WTC11 (cell line): ENCODE measurements around the gene DYRK2. TPM values are rescaled to one million over a fixed set of nuclear protein-coding genes. Genes with fewer than 3 reads are reported as not detected.

Experiments used
- ATAC-seq: fragments of 200-7000 bp; cut with Tn5 transposase; 2 replicates; pipeline ENCODE4 v1.10.0; 2021; ENCODE audit warnings: mild to moderate bottlenecking, moderate library complexity
- CTCF ChIA-PET: fragments of 300-600 bp; sonication (Branson Sonifier 250); formaldehyde crosslinking; loops from one replicate; lab custom pipeline; 2021; ENCODE audit warnings: antibody characterized with exemption; lab: Charles Lee
- POLR2A ChIA-PET: fragments of 350-600 bp; sonication (Branson Sonifier 250); formaldehyde crosslinking; loops from one replicate; lab custom pipeline; 2021; ENCODE audit warnings: antibody characterized with exemption; lab: Charles Lee
- DNase-seq: peaks from one replicate; pipeline ENCODE4 v3.0.0; 2021; ENCODE audit warnings: low spot score
- H3K27ac Mint-ChIP-seq: 2 replicates; pipeline ENCODE4 v1.8.0; 2021; ENCODE audit warnings: mixed read lengths
- H3K27me3 Mint-ChIP-seq: 2 replicates; pipeline ENCODE4 v1.8.0; 2021; ENCODE audit warnings: low read depth, mild to moderate bottlenecking, moderate library complexity, mixed read lengths
- H3K36me3 Mint-ChIP-seq: 2 replicates; pipeline ENCODE4 v1.8.0; 2021; ENCODE audit warnings: mixed read lengths
- H3K4me1 Mint-ChIP-seq: 2 replicates; pipeline ENCODE4 v1.8.0; 2022; ENCODE audit warnings: mixed read lengths
- H3K4me3 Mint-ChIP-seq: 2 replicates; pipeline ENCODE4 v1.8.0; 2021; ENCODE audit warnings: mild to moderate bottlenecking, moderate library complexity, mixed read lengths
- H3K9me3 Mint-ChIP-seq: 2 replicates; pipeline ENCODE4 v1.8.0; 2021; ENCODE audit warnings: mixed read lengths
- CREB1 ChIP-seq: sonication (generic); formaldehyde crosslinking; IDR thresholded peaks from 2 replicates; pipeline ENCODE4 v1.8.0; 2023; ENCODE audit warnings: mild to moderate bottlenecking, missing genetic modification reagents
- CREM ChIP-seq: sonication (generic); formaldehyde crosslinking; IDR thresholded peaks from 2 replicates; pipeline ENCODE4 v1.8.1; 2022; ENCODE audit warnings: mild to moderate bottlenecking, missing genetic modification reagents, moderate library complexity
- FOXJ3 ChIP-seq: sonication (generic); formaldehyde crosslinking; IDR thresholded peaks from 2 replicates; pipeline ENCODE4 v1.9.0; 2021; ENCODE audit warnings: missing genetic modification reagents, mild to moderate bottlenecking, borderline replicate concordance
- NFYB ChIP-seq: sonication (generic); formaldehyde crosslinking; conservative IDR thresholded peaks from 2 replicates; pipeline ENCODE4 v1.8.0; 2022; ENCODE audit warnings: low read depth, missing genetic modification reagents
- NR1H2 ChIP-seq: sonication (generic); formaldehyde crosslinking; IDR thresholded peaks from 2 replicates; pipeline ENCODE4 v1.9.0; 2021; ENCODE audit warnings: mild to moderate bottlenecking, moderate library complexity, missing genetic modification reagents
- OVOL2 ChIP-seq: fragments of 250-450 bp; sonication (Bioruptor Pico); IDR thresholded peaks from 2 replicates; pipeline ENCODE4 v1.9.0; 2021; ENCODE audit warnings: mild to moderate bottlenecking, borderline replicate concordance
- PRRX2 ChIP-seq: fragments of 250-450 bp; sonication (Bioruptor Pico); IDR thresholded peaks from 2 replicates; pipeline ENCODE4 v1.8.0; 2021; ENCODE audit warnings: mild to moderate bottlenecking
- SP1 ChIP-seq: sonication (generic); formaldehyde crosslinking; conservative IDR thresholded peaks from 2 replicates; pipeline ENCODE4 v1.8.1; 2022; ENCODE audit warnings: missing genetic modification reagents
- ZBTB21 ChIP-seq: sonication (generic); formaldehyde crosslinking; IDR thresholded peaks from 2 replicates; pipeline ENCODE4 v1.8.1; 2023; ENCODE audit warnings: mild to moderate bottlenecking, missing genetic modification reagents, borderline replicate concordance
- ZNF121 ChIP-seq: sonication (generic); formaldehyde crosslinking; IDR thresholded peaks from 2 replicates; pipeline ENCODE4 v1.8.0; 2023; ENCODE audit warnings: missing genetic modification reagents
- ZNF138 ChIP-seq: sonication (generic); formaldehyde crosslinking; conservative IDR thresholded peaks from 2 replicates; pipeline ENCODE4 v1.8.1; 2022; ENCODE audit warnings: mild to moderate bottlenecking, moderate library complexity, missing genetic modification reagents
- ZNF219 ChIP-seq: sonication (generic); formaldehyde crosslinking; IDR thresholded peaks from 2 replicates; pipeline ENCODE4 v1.8.0; 2023; ENCODE audit warnings: missing genetic modification reagents, mild to moderate bottlenecking, borderline replicate concordance
- ZNF396 ChIP-seq: fragments of 250-450 bp; sonication (Bioruptor Pico); IDR thresholded peaks from 2 replicates; pipeline ENCODE4 v1.8.0; 2021; ENCODE audit warnings: mild to moderate bottlenecking, moderate library complexity, borderline replicate concordance
- ZNF416 ChIP-seq: fragments of 250-450 bp; sonication (Bioruptor Pico); IDR thresholded peaks from 2 replicates; pipeline ENCODE4 v1.9.0; 2021; ENCODE audit warnings: mild to moderate bottlenecking, inconsistent platforms
- total RNA-seq: library from RNA; stranded (reverse); gene quantifications from 3 replicates; pipeline ENCODE4 v1.2.3, GENCODE V29; 2021
- TF ChIP-seq, protein P1 (sequence below): fragments of 250-450 bp; sonication (Bioruptor Pico); IDR thresholded peaks from 2 replicates; pipeline ENCODE4 v2.1.2; 2022; ENCODE audit warnings: mild to moderate bottlenecking, moderate library complexity
- TF ChIP-seq, protein P2 (sequence below): sonication (generic); formaldehyde crosslinking; IDR thresholded peaks from 2 replicates; pipeline ENCODE4 v1.8.0; 2022; ENCODE audit warnings: mild to moderate bottlenecking, missing genetic modification reagents
- TF ChIP-seq, protein P3 (sequence below): sonication (generic); formaldehyde crosslinking; IDR thresholded peaks from 2 replicates; pipeline ENCODE4 v1.8.0; 2023; ENCODE audit warnings: missing genetic modification reagents
- TF ChIP-seq, protein P4 (sequence below): sonication (generic); formaldehyde crosslinking; IDR thresholded peaks from 2 replicates; pipeline ENCODE4 v1.8.1; 2023; ENCODE audit warnings: mild to moderate bottlenecking, missing genetic modification reagents, moderate library complexity
- TF ChIP-seq, protein P5 (sequence below): sonication (generic); formaldehyde crosslinking; IDR thresholded peaks from 2 replicates; pipeline ENCODE4 v1.8.0; 2022; ENCODE audit warnings: missing genetic modification reagents
- TF ChIP-seq, protein P6 (sequence below): sonication (generic); formaldehyde crosslinking; conservative IDR thresholded peaks from 2 replicates; pipeline ENCODE4 v1.8.1; 2022; ENCODE audit warnings: mild to moderate bottlenecking, missing genetic modification reagents
- TF ChIP-seq, protein P7 (sequence below): fragments of 250-450 bp; sonication (Bioruptor Pico); IDR thresholded peaks from 2 replicates; pipeline ENCODE4 v1.9.0; 2021; ENCODE audit warnings: mild to moderate bottlenecking
- TF ChIP-seq, protein P8 (sequence below): sonication (generic); formaldehyde crosslinking; IDR thresholded peaks from 2 replicates; pipeline ENCODE4 v1.8.1; 2023; ENCODE audit warnings: mild to moderate bottlenecking, missing genetic modification reagents
- TF ChIP-seq, protein P9 (sequence below): sonication (generic); formaldehyde crosslinking; IDR thresholded peaks from 2 replicates; pipeline ENCODE4 v1.8.1; 2022; ENCODE audit warnings: low read depth, mild to moderate bottlenecking, moderate library complexity, missing genetic modification reagents, borderline replicate concordance

The DYRK2 gene
- total RNA-seq, 1 experiment from 2014 or later, result 36.1 TPM

DNA sequence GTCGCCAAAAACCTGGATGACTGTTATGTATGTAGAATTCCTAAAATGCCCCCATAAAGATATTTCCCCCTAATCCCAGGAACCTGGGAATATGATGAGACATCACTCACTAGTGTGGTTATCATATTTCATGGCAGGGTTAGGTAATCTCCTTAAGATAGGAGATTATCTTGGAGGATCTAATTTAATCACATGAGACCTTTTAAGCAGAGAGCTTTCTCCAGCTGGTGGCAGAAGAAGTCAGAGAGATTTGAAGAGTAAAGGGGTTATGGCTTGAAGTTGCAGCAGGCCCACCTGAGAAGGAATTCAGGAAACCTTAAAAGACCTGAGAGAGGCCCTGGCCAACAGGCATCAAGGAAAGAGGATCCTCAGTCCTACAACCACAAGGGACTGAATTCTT is 53.6 kb downstream of the DYRK2 start:
- ATAC-seq, result no peak
- no peak overlapping the region for H3K27ac Mint-ChIP-seq
- ChIA-PET CTCF (no interaction called here), POLR2A (no interaction called here)
- H3K27me3 Mint-ChIP-seq, result no peaks in the 10 kb centered on the region
- TF ChIP-seq, protein P1, sequence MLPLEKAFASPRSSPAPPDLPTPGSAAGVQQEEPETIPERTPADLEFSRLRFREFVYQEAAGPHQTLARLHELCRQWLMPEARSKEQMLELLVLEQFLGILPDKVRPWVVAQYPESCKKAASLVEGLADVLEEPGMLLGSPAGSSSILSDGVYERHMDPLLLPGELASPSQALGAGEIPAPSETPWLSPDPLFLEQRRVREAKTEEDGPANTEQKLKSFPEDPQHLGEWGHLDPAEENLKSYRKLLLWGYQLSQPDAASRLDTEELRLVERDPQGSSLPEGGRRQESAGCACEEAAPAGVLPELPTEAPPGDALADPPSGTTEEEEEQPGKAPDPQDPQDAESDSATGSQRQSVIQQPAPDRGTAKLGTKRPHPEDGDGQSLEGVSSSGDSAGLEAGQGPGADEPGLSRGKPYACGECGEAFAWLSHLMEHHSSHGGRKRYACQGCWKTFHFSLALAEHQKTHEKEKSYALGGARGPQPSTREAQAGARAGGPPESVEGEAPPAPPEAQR (CRISPR knock-in tag), result no peak
- TF ChIP-seq, protein P2, sequence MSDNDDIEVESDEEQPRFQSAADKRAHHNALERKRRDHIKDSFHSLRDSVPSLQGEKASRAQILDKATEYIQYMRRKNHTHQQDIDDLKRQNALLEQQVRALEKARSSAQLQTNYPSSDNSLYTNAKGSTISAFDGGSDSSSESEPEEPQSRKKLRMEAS, result no peak
- TF ChIP-seq ZNF121 (CRISPR knock-in tag) (no peak), ZNF396 (no peak), CREB1 (CRISPR knock-in tag) (no peak), CREM (CRISPR knock-in tag) (no peak), SP1 (CRISPR knock-in tag) (no peak)
- TF ChIP-seq, protein P3, sequence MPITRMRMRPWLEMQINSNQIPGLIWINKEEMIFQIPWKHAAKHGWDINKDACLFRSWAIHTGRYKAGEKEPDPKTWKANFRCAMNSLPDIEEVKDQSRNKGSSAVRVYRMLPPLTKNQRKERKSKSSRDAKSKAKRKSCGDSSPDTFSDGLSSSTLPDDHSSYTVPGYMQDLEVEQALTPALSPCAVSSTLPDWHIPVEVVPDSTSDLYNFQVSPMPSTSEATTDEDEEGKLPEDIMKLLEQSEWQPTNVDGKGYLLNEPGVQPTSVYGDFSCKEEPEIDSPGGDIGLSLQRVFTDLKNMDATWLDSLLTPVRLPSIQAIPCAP (CRISPR knock-in tag), result no peak
- TF ChIP-seq, protein P4, sequence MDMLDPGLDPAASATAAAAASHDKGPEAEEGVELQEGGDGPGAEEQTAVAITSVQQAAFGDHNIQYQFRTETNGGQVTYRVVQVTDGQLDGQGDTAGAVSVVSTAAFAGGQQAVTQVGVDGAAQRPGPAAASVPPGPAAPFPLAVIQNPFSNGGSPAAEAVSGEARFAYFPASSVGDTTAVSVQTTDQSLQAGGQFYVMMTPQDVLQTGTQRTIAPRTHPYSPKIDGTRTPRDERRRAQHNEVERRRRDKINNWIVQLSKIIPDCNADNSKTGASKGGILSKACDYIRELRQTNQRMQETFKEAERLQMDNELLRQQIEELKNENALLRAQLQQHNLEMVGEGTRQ, result no peak
- TF ChIP-seq, protein P5, sequence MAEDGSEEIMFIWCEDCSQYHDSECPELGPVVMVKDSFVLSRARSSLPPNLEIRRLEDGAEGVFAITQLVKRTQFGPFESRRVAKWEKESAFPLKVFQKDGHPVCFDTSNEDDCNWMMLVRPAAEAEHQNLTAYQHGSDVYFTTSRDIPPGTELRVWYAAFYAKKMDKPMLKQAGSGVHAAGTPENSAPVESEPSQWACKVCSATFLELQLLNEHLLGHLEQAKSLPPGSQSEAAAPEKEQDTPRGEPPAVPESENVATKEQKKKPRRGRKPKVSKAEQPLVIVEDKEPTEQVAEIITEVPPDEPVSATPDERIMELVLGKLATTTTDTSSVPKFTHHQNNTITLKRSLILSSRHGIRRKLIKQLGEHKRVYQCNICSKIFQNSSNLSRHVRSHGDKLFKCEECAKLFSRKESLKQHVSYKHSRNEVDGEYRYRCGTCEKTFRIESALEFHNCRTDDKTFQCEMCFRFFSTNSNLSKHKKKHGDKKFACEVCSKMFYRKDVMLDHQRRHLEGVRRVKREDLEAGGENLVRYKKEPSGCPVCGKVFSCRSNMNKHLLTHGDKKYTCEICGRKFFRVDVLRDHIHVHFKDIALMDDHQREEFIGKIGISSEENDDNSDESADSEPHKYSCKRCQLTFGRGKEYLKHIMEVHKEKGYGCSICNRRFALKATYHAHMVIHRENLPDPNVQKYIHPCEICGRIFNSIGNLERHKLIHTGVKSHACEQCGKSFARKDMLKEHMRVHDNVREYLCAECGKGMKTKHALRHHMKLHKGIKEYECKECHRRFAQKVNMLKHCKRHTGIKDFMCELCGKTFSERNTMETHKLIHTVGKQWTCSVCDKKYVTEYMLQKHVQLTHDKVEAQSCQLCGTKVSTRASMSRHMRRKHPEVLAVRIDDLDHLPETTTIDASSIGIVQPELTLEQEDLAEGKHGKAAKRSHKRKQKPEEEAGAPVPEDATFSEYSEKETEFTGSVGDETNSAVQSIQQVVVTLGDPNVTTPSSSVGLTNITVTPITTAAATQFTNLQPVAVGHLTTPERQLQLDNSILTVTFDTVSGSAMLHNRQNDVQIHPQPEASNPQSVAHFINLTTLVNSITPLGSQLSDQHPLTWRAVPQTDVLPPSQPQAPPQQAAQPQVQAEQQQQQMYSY (CRISPR knock-in tag), result no peak
- TF ChIP-seq, protein P6, sequence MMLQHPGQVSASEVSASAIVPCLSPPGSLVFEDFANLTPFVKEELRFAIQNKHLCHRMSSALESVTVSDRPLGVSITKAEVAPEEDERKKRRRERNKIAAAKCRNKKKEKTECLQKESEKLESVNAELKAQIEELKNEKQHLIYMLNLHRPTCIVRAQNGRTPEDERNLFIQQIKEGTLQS (CRISPR knock-in tag), result no peak
- TF ChIP-seq, protein P7, sequence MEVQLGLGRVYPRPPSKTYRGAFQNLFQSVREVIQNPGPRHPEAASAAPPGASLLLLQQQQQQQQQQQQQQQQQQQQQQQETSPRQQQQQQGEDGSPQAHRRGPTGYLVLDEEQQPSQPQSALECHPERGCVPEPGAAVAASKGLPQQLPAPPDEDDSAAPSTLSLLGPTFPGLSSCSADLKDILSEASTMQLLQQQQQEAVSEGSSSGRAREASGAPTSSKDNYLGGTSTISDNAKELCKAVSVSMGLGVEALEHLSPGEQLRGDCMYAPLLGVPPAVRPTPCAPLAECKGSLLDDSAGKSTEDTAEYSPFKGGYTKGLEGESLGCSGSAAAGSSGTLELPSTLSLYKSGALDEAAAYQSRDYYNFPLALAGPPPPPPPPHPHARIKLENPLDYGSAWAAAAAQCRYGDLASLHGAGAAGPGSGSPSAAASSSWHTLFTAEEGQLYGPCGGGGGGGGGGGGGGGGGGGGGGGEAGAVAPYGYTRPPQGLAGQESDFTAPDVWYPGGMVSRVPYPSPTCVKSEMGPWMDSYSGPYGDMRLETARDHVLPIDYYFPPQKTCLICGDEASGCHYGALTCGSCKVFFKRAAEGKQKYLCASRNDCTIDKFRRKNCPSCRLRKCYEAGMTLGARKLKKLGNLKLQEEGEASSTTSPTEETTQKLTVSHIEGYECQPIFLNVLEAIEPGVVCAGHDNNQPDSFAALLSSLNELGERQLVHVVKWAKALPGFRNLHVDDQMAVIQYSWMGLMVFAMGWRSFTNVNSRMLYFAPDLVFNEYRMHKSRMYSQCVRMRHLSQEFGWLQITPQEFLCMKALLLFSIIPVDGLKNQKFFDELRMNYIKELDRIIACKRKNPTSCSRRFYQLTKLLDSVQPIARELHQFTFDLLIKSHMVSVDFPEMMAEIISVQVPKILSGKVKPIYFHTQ (CRISPR knock-in tag), result no peak
- H3K36me3 Mint-ChIP-seq, result no peaks in the 10 kb centered on the region
- no peak overlapping the region for H3K4me3 Mint-ChIP-seq
- no peak for DNase-seq
- H3K9me3 Mint-ChIP-seq, result peaks cover 9% of the 10 kb centered on the region
- H3K4me1 Mint-ChIP-seq, result peaks cover 15% of the 10 kb centered on the region

DNA sequence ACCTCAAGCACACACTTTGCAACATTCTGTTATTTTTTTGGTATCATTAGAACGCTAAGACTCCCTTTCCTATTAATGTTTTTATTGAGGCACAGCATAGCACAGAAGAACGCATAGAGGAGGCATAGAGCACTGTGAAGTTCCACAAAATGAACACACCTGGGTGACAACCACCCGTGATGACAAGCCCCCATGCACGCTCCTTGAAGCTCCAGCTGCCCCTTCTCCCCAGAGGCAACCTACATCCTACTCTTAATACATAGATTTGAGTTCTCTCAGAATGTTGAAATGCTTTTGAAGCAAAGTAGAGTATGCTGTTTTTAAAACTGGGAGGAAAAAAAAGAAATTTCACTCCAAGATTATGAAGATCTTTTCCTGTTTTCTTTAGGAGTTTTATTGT is 55.5 kb downstream of the DYRK2 start:
- ChIA-PET CTCF (no interaction called here), POLR2A (no interaction called here)
- Mint-ChIP-seq H3K36me3 (no peaks in the 10 kb centered on the region), H3K27ac (no peak overlapping the region), H3K27me3 (no peaks in the 10 kb centered on the region), H3K4me1 (peaks cover 15% of the 10 kb centered on the region), H3K9me3 (peaks cover 9% of the 10 kb centered on the region), H3K4me3 (no peak overlapping the region)
- DNase-seq (no peak), ATAC-seq (no peak)
- TF ChIP-seq ZNF219 (CRISPR knock-in tag) (no peak), ZNF416 (no peak), NFYB (CRISPR knock-in tag) (no peak), OVOL2 (no peak), FOXJ3 (CRISPR knock-in tag) (no peak), ZNF138 (no peak), ZBTB21 (CRISPR knock-in tag) (no peak), PRRX2 (no peak), NR1H2 (CRISPR knock-in tag) (no peak)
- TF ChIP-seq, protein P8, sequence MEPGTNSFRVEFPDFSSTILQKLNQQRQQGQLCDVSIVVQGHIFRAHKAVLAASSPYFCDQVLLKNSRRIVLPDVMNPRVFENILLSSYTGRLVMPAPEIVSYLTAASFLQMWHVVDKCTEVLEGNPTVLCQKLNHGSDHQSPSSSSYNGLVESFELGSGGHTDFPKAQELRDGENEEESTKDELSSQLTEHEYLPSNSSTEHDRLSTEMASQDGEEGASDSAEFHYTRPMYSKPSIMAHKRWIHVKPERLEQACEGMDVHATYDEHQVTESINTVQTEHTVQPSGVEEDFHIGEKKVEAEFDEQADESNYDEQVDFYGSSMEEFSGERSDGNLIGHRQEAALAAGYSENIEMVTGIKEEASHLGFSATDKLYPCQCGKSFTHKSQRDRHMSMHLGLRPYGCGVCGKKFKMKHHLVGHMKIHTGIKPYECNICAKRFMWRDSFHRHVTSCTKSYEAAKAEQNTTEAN (CRISPR knock-in tag), result no peak
- TF ChIP-seq, protein P9, sequence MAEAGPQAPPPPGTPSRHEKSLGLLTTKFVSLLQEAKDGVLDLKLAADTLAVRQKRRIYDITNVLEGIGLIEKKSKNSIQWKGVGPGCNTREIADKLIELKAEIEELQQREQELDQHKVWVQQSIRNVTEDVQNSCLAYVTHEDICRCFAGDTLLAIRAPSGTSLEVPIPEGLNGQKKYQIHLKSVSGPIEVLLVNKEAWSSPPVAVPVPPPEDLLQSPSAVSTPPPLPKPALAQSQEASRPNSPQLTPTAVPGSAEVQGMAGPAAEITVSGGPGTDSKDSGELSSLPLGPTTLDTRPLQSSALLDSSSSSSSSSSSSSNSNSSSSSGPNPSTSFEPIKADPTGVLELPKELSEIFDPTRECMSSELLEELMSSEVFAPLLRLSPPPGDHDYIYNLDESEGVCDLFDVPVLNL (CRISPR knock-in tag), result no peak
